Activated CD8-positive, alpha-beta memory T cell treated with anti-CD3 and anti-CD28 coated beads for 1 hour (primary cell): ENCODE data around the gene ESYT1.
"Not testable (repeated sequence)": the region's sequence is repeated elsewhere in the genome, so short reads cannot be mapped to it uniquely, and the experiment has no call there.

Experiments
- DNase-seq, 2 donors: peaks; one replicate each; pipeline ENCODE4 v3.0.0-alpha.2; 2020; ENCODE audit warnings: low read depth in 1 of 2; ENCODE audit errors: extremely low read depth in 1 of 2

Gene ESYT1

GRCh38 chr12:56155256-56155845 is 27.3 kb downstream of the ESYT1 start:
- DNase-seq, result no peak

- DNase-seq, result not testable (repeated sequence)
Measured at GRCh38 chr12:56156464-56157200, 28.6 kb downstream of the ESYT1 start.

GRCh38 chr12:56157201-56158028 is 29.3 kb downstream of the ESYT1 start:
- DNase-seq, result peak; percentile 31 to 33

- DNase-seq, result peak; percentile 77 to 89
Measured at GRCh38 chr12:56158029-56158925, 30.2 kb downstream of the ESYT1 start, which contains the start of gene MYL6. Gene MYL6 (plus strand): TSS chr12:56158359. CDS start chr12:56158402, 43 bp downstream.

GRCh38 chr12:56158926-56159461 is 30.9 kb downstream of the ESYT1 start:
- no peak for DNase-seq

- no peak for DNase-seq
Measured at GRCh38 chr12:56159482-56160192, 31.6 kb downstream of the ESYT1 start.

- peak; percentile 33 to 42 for DNase-seq
Measured at GRCh38 chr12:56160193-56160763, 32.2 kb downstream of the ESYT1 start.

- DNase-seq, result no peak
Measured at GRCh38 chr12:56160894-56161689, 33.0 kb downstream of the ESYT1 start.

GRCh38 chr12:56161690-56162351 is 33.8 kb downstream of the ESYT1 start:
- no peak for DNase-seq

- DNase-seq, result no peak
Measured at GRCh38 chr12:56162468-56163290, 34.6 kb downstream of the ESYT1 start.

GRCh38 chr12:56163533-56164344 is 35.7 kb downstream of the ESYT1 start:
- no peak for DNase-seq

- no peak for DNase-seq
Measured at GRCh38 chr12:56164345-56164729, 36.3 kb downstream of the ESYT1 start.

- DNase-seq, result no peak
Measured at GRCh38 chr12:56165369-56165768, 37.3 kb downstream of the ESYT1 start.

GRCh38 chr12:56169229-56169759 is 41.2 kb downstream of the ESYT1 start:
- DNase-seq, result no peak

GRCh38 chr12:56172839-56173238 is 44.8 kb downstream of the ESYT1 start:
- DNase-seq, result no peak

- DNase-seq, result no peak
Measured at GRCh38 chr12:56178347-56178746, 50.3 kb downstream of the ESYT1 start.
